Stimulated activated CD8-positive, alpha-beta memory T cell treated with anti-CD3 and anti-CD28 coated beads, Interleukin-7, amount 100 ng/mL, for 4 hours (primary cell): ENCODE measurements around the gene CLDN19.

ENCODE experiments used
- DNase-seq, 2 donors: peaks; one replicate each; pipeline ENCODE4 v3.0.0-alpha.2; 2020; ENCODE audit warnings: low read depth in 2 of 2

CLDN19 gene

DNA sequence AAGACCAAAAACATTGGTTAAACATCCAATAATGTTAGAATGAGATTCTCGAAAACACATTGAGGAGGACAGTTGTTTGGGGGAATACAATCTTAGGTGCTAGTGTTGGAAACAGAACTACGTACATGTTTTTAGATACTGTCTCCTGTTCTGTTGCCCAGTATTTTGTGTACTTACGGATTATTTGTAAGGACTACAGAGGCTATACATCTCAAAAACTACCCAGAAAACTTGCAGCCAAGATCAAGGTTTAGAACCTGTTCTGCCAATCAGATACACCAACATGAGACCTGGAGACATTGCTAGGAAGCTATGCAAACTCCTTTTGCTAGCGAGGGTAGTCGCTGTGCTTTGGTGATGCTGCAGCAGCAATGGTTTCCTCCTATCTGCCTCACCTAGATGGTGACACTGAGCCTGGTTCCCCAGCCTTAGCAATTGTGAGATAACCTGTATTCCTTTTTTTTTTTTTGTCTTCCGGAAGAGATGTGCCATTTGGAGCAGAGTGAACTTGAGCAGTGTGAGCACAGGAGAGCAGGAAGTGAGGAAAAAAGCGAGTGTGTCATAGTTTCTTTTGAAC lies 36.1 kb downstream of the CLDN19 start:
- no peak for DNase-seq

DNA sequence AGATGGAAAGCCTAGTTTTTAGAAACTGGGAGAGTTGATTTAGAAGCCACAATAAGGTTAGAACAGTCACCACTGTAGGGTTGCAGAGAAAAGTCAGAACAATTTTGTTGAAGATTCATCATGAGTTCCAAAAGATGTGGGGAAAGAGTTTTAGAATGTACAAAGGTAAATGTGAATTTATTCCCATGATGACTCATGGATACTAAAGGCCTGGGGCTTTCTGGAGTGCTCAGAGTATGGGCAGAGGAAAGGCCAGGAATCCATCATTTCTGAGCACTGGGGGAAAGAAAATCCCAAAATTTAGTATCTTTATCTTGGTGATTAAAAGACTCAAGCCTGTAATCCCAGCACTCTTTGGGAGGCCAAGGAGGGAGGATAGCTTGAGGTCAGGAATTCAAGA lies 40.0 kb downstream of the CLDN19 start:
- DNase-seq: no peak

DNA sequence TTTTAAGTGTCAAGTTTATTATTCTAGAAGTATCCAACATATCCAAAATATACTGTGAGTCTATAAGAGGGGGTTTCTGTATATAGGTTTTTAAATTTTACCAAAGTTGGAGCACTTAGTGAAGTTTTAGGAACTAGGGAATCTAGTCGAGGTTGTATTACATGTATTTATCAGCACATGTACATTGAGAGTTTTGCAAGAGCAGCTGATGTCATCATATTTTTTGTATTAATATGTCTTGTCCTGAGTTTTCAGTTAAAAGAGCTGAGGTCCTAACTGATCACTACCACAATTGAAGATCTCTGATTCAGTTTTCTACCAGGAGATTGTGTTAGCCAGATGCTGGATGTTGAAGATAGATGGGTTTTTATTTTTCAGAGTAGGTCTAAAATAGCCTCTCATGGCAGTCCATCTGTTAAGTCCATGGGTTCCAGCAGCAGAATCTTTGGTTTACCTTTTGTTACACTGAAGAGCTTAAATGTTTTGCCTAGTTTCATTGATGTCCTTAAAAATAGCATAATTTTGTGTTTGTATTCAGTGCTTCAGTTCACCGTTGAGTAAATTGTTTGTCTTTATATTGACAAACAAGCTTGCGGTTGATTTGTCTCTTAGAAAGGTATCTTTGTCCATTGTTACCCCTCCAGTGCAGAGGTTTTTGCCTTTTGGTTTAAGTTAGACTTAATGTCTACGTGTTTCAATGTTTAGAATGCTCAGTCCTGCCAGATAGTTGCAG lies 41.8 kb downstream of the CLDN19 start:
- no peak for DNase-seq

DNA sequence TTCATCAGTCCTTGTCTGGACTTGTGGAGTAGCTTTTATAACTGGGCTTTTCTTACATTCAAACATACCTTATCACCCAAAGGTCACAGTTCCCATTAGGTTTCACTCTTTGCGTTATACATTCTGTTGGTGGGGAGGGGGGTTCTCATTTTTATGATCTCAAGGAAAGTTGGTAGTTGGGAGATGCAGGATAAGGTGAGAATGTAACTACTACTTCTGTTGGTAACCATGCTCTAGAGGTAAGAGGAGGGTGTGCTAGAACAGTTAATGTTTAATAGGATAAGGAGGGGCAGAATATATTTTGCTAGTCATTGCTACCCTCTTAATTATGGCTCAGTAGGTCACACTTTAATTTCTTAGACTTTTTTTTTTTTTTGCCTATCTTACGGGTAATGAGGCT lies 47.1 kb downstream of the CLDN19 start:
- DNase-seq: no peak

DNA sequence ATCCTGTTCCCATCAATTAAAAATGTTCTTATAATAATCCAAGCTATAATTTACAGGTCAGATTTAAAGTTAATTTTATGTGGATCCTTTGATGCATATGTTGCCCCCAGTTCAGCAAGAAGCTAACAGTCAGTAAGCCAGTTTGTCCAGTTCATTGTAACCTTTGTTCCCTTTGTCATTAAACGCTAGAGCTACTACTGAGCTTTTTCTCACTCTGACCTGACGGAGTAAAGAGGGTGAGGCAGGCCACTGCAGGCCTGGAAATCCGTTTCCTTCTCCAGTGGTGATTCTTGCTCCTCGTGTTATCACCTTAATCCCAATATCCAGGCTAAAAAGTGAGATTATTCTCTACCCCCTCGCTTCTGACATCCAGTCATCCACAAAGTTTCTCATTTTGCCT lies 47.6 kb downstream of the CLDN19 start:
- no peak for DNase-seq

DNA sequence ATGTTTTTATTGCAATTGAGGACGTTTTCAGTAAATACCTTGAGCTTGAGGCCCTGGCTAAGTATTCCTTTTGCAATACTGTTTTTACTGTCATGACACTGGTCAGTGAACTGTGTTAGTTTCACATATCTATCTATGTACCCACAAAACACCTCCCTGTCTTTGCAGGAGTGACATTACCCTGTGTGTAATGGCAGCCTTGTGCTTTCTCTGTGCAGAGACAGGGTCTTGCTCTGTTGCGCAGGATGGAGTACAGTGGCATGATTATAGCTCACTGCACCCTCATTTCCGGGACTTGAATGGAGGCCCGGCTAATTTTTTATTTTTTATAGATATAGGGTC lies 48.9 kb downstream of the CLDN19 start:
- no peak for DNase-seq

DNA sequence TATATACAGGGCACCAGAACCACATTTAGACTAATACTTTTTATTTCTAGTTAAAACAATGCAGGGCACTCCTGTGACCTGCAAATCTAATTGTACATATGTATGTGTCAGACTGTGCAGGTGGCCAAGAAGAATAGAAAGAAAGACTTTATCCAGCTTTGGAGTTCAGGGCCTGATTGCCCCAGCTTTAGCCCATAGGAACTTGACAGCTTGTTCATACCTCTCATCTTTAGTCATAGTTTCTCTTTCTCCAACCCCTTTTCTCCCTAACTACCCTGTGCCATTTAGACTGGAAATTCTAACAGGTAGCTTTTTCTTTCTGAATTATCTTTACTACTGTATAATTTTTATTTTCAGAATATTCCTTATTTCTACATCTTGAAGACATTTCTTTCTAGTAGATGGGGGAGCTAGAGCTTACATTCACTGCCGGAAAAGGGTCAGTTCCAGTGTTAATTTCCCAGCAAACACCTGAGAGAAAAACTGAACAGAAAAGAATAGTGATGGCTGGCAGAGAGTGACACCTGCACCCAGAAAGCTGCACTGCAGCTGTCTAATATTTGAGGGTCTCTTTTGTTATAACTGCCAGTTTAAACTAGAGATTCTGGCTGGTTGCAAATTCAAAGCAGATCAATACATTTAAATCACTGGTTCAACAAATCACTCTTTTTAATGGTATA lies 49.4 kb downstream of the CLDN19 start:
- DNase-seq: no peak

DNA sequence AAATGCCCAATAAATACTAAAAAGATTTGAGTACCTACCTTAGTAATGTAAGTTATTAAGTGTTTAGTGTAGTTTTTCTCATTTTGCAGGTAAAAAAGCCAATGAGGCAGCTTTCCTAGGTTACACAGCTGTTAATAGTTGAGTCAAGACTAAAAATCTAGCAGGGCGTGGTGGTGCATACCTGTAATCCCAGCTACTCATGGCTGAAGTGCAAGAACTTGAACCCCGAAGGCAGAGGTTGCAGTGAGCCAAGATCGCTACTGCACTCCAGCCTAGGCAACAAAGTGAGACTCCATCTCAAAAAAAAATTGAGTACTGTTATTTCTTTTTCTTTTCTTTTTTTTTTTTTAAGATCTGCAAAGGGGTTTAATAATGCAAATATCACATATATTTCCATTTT lies 50.1 kb downstream of the CLDN19 start:
- DNase-seq: no peak

DNA sequence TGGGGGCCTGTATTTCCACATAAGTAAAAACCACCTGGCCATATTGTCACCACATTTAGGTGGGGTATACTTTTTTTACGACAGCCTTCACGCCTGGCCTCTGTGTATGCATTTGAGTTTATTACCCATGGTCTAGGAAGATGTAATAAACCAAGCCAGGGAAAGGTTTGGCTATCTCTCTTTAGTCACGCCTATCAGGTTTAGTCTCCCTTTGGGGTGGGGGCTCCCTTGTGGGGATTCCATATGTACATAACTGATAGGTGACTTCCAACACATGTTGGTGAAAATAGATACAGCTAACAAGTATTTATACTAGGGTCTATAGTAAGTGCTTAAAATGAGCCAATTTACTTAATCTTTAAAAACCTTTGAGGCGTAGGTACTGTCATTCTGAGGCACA lies 53.6 kb downstream of the CLDN19 start:
- no peak for DNase-seq

DNA sequence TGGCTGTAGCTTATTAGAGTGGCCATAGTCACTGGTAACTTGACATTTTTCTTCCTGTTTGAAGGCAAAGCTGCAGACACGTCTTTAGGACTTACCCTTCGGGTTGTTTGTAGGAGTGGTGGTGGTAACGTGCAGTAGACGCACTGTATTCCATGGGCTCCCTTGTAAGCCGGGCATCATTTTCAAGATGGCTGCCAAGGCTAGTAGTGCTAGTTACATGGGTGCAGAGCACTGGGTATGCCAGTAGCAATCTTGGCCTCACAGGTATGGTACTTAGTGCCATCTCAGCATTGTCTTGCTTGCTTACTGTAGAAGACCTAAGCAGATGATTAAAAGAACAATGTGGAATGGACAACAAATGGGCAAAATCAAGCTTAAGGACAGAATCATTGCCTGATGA lies 55.9 kb downstream of the CLDN19 start:
- DNase-seq: no peak
